NCI-H345 treated with DMSO at 0.1 percent for 48 hours (cell line): Measurements from ENCODE around the gene SLC24A4.

ENCODE experiments used
- DNase-seq: peaks from one replicate; lab custom pipeline; 2025; ENCODE audit not compliant: unreplicated experiment; lab: John Stamatoyannopoulos, UW

Gene SLC24A4

DNA sequence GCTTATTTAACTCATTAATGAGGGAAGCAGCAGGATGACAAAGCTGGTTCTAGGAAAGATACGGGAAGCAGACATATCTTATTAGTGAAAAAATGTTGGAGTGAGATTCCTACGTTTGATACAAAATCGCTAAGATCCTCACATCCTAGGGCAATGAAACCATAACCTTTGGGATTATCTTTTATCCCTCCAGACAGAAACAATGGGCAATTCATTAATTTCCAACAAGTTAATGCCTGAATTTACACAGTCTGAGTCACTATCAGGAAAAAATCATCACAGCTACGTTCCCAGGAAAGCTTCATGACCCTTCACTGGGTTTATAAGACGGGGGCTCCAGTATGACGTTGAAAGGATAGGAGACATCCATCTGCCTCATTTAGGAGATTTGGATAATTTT lies 45.0 kb downstream of the SLC24A4 start:
- no peak for DNase-seq

DNA sequence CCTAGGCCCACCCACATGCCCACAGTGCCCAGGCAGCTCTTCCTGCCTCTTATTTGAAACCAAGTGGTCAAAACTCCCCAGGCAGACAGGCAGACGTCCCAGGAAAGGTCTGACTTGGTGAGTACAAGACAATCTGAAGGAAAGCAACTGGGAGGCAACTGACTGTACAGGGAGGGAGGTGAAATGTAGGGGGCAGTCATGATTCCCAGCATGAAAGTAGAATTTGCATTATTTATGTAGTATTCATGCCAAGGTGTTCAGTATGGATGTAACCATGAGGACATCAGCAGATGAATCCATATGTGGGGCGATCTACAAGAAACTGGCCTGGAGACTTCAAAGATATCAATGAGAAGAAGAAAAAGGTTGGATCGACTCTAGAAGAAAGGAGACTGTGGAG lies 46.1 kb downstream of the SLC24A4 start:
- no peak for DNase-seq

DNA sequence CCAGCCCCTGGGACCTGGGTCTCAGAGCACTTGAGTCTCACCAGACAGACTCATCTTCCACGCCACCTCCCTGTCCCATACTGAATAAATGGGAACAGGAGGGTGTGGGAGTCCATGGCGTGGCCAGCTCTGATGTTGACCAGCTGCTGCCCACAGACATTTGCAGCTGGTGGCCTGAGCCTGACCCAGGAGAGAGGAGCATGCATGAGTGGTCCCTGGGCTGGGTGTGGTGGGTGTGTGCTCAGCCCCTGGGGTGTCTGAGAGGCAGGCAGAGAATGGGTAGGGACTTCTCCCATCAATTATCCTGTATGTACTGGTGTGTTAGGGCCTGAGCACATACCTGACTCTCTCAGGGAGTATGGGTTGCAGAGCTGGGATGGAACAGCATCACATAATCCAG lies 49.3 kb downstream of the SLC24A4 start:
- DNase-seq: no peak

DNA sequence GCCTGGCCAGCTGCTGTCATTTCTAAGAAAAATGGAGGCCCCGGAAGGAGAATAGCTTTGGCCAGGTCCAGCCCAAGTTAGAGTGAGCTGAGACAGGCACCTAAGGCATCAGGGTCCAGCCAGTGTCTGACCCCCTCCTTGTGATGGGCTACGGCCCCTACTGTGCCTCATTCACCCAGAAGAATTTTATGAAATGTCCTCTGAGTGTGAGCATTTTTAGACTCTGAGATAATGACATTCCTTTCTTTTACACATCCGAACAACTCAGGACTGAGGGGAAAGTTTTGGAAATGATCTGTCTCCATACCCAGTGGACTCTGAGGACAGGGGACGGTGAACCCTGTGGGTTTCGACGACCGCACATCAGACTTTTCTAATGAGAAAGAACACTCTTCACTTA lies 50.4 kb downstream of the SLC24A4 start:
- no peak for DNase-seq

DNA sequence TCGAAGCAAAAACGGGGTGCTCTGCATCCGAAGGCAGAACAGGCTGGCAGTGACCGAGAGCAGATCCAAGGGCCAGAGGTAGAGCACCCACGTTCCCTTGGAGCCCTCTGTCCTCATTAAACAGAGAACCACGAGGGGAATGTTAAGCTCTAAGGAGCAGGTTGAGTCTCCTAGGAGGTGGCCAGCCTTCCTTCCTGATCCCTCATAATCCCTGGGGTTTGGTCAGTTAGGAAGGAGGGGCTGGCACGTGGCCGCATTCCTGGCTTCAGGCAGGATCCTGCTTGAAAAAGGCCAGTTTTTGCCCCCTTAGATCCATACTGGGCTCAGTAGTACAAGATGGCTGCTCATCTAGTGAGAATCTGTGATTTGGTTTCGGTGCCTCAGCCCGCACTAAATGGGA lies 57.2 kb downstream of the SLC24A4 start:
- DNase-seq: no peak

DNA sequence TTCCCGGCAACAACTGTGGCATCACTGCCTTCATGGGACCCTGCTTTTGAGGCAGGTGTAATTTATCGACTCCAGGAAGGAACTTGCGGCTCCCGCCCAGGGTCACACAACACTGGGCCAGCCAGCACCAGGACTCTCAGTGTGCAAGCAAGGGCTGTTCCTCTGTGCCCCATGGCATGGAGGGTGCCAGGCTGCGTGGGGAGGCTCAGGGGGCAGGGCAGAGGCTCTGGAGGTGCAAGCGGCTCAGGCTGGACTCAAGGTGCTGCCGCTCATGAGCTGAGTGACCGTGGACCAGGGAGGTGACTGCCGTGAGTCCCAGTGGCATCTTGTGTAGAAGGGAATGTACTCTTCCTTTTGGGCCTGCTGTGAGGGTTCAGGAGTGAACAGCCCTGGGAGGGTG lies 57.6 kb downstream of the SLC24A4 start:
- no peak for DNase-seq

GRCh38 chr14:92382677-92383076 lies 59.7 kb downstream of the SLC24A4 start:
- DNase-seq: no peak

DNA sequence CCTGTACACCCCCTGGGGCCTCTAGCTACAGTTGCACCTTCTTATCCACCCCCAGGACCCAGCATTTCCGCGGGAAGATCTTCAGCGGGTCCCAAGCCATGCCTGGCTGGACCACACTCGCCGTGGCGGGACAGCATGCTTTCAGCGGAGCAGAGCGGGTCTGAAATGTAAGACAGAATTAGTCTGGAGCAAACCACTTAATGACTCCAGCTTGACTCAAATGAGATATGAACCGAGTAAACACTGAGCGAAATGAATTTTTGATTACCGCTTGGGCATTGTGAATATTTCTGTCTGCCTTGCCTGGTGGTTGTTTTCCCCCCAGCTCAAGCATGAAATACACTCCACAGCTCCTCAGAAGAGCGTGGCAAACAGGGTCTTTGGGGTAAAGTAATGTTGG lies 60.8 kb downstream of the SLC24A4 start:
- DNase-seq: no peak

DNA sequence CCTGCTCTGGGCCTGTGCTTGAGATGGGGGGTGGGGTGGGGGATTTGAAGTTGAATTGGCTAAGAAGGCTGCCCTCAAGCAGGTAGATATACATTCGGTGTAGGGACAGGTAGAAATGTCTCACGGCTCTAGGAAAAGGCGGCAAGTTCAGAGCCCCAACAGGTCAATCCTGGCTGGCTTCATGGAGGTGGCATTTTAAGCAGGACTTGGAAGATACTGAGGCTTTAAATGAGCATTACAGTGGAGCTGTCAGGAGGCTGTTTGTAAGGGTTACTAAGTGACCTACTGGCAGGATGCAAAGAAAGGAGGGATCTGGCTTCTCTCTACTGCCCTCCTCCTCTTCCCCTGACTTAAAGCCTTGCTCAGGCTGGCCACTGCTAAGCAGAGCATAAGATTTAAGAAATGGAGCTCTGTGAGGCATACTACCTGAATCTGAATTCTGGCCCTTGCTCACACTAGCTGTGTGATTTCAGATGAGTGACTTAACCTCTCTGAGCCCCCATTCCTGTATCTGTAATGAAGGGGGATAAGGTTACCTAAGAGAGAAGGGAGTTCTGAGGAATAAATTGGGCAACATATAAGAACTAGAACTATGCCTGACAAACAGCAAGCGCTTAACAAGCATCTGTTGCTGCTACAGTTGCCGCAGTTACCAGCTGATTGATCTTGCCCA lies 61.6 kb downstream of the SLC24A4 start:
- DNase-seq: no peak

DNA sequence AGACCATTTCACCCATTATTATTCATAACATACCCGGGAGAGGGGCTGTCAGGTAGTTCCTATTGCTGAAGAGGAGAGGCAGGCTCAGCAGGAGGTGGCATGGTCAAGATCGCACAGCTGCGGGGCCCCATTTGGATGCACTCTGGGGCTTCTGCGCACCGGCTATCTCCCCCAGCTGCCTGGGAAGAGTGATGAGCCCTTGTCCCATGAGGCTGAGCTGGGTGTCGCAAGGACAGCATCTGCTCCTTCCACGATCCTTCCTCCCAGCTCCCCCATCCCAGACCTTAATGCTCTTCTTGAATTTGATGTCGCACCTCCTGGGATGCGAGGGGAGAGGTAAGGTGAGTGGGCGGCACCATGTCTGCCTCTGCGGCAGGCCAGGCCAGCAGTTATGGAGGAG lies 62.6 kb downstream of the SLC24A4 start:
- peak; percentile 37 for DNase-seq

DNA sequence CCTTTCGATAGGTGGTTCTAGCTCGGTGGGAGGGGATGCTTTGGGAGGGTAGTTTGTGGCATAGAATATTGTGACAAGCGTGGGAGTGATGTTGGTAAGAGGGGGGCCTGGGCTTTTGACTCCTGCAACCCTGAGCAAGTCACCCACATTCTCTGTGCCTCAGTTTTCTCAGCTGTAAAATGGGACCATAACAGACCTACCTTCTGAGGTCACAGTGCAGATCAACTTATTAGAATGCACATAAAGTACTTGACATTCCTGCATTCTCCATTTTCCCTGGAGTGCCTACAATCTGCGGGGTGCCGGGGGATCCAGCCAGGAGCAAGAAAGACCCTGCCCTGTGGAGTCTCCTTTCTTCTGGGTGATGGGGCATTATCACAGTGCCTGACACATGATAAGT lies 63.2 kb downstream of the SLC24A4 start:
- DNase-seq: no peak

DNA sequence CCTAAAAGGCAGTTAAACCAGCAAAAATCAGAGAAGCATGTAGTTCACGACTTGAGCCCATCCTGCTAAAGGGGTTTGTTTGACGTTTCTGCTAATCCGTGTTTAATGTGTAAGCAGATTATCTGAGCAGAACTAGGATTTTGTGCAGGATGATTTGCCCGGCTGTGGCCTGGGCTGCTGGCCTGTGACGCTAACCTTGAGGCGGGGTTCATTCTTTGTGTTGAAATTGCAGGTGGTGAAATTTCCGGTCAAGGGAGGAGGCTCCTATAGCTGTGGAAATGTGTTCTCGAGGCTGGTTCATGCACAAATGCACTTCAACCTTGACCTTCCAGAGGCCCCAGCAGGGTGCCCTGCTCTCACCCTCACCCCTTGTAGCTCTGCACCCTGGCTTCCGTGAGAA lies 63.7 kb downstream of the SLC24A4 start:
- no peak for DNase-seq

- DNase-seq: no peak
These were observed 64.6 kb downstream of the SLC24A4 start for GRCh38 chr14:92387578-92387977.

- DNase-seq: no peak
These were observed 66.7 kb downstream of the SLC24A4 start for GRCh38 chr14:92389598-92390158.

- no peak for DNase-seq
These were observed 68.8 kb downstream of the SLC24A4 start for GRCh38 chr14:92391726-92392125.

- DNase-seq: no peak
These were observed 69.7 kb downstream of the SLC24A4 start for GRCh38 chr14:92392711-92393110.

DNA sequence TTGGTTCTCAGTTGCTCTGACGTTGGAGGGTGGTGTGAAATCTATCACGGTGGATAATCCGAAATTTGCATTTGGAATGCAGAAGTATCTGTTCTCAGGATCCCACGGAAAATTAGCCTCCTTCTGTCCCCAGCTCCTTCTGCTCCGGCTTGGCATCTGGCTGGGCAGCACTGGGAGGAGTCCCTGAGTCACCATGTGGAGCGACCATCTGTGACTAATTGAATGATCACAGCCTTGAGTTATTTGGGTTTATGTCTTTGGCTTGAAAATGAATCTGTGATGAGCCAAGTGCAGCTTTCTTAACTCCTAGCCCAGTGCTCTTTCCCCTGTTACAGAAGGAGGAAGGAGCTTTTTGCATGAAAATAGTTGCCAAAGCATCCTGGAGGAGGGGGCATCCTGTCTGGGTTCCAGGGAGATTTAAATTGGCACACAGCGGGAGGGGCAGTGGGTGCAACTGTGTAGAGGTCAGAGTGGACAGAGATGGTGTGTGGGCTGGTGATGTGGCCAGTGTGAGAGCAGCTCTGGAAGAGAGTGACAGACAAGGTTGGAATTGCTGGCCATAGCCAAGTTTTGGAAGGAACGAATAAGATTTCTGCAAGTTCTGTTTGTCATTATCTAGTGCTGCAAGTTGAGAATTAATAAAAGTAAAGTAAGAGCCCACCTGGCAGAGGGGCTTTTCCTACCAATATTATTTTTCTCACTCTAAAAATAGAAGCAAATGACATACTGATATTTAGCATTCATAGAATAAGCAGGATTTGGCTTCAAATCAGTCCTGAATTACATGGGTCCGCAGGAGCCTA lies 74.4 kb downstream of the SLC24A4 start:
- DNase-seq: no peak

- DNase-seq: no peak
These were observed 75.1 kb downstream of the SLC24A4 start for GRCh38 chr14:92397953-92398564.

DNA sequence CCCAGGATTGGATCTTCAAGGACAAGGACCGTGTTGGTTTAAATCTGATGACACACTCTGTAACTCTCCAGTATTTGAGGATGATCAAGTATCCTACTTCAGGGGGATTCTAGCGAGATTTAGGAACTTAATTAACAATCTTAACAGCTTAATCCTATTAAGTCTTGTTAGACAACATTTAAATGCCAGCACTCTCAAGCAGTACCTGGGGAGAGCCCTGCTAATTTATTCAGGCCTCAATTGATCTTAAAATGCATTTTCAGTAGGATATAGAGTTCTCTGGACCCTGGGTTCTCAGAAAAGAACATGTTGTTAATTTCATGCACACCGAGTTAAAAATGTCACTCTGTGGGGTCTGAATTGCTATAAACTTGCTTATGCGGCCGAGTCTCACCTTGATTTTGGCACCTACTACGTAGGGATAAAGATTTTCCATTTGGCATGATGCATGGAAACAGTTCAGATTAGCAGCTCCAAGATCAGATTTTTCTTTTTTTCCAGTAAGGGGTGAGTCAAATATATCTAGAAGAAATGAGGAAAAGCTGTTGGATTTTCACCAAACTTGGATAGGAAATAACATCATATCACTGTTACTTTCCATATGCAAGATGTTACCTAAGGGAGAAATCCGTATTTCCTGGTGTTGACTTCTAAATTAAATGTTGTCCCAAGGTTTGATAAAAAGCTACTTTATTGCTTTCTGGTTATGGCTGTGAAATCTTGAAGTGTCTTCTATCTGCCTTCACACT lies 76.1 kb downstream of the SLC24A4 start:
- no peak for DNase-seq

- no peak for DNase-seq
These were observed 77.8 kb downstream of the SLC24A4 start for GRCh38 chr14:92400579-92401444.
